ENCODE data around the gene PTPMT1. TPM values are rescaled to one million over a fixed set of nuclear protein-coding genes. Genes with fewer than 3 reads are reported as not detected.
"Not testable (repeated sequence)": the region's sequence is repeated elsewhere in the genome, so short reads cannot be mapped to it uniquely, and the experiment has no call there.

Gene PTPMT1
- total RNA-seq, 1 donor from 2014 or later = 26.9 TPM

GRCh38 chr11:47550288-47551047 lies 14.9 kb upstream of the PTPMT1 start:
- no peak for DNase-seq

- DNase-seq = no peak
Observed at GRCh38 chr11:47551086-47551485, 14.3 kb upstream of the PTPMT1 start.

- no peak for DNase-seq
Observed at GRCh38 chr11:47552056-47552565, 13.3 kb upstream of the PTPMT1 start.

- peak; percentile 88 for DNase-seq
Observed at GRCh38 chr11:47552566-47553405, 12.6 kb upstream of the PTPMT1 start, which contains the start of gene CELF1. Gene CELF1, minus strand, starts transcription at chr11:47553132. Its CDS starts 53,609 bp downstream, at chr11:47499523.

GRCh38 chr11:47553406-47553743 lies 12.0 kb upstream of the PTPMT1 start:
- peak; percentile 80 for DNase-seq

GRCh38 chr11:47557004-47557403 lies 8.4 kb upstream of the PTPMT1 start:
- DNase-seq = not testable (repeated sequence)

- no peak for DNase-seq
Observed at GRCh38 chr11:47558695-47559094, 6.7 kb upstream of the PTPMT1 start.

GRCh38 chr11:47560426-47560825 lies 5.0 kb upstream of the PTPMT1 start:
- DNase-seq = no peak

- DNase-seq = not testable (repeated sequence)
Observed at GRCh38 chr11:47562393-47562792, 3.0 kb upstream of the PTPMT1 start.

GRCh38 chr11:47564366-47564765 lies 1.0 kb upstream of the PTPMT1 start:
- not testable (repeated sequence) for DNase-seq

- DNase-seq = no peak
Observed at GRCh38 chr11:47564933-47565339, 463 bp upstream of the PTPMT1 start.

- no peak for DNase-seq
Observed at GRCh38 chr11:47566149-47566698, 825 bp downstream of the PTPMT1 start.

- DNase-seq = no peak
Observed at GRCh38 chr11:47569646-47570045, 4.2 kb downstream of the PTPMT1 start.

- DNase-seq = no peak
Observed at GRCh38 chr11:47570651-47571356, 5.4 kb downstream of the PTPMT1 start.

GRCh38 chr11:47571357-47571729 lies 5.9 kb downstream of the PTPMT1 start:
- no peak for DNase-seq

GRCh38 chr11:47571895-47572294 lies 6.5 kb downstream of the PTPMT1 start:
- no peak for DNase-seq

GRCh38 chr11:47572715-47573255 lies 7.4 kb downstream of the PTPMT1 start:
- no peak for DNase-seq

- DNase-seq = no peak
Observed at GRCh38 chr11:47573321-47573720, 7.9 kb downstream of the PTPMT1 start.

GRCh38 chr11:47577460-47578041 lies 12.2 kb downstream of the PTPMT1 start:
- DNase-seq = no peak

- DNase-seq = peak; percentile 96
Observed at GRCh38 chr11:47578524-47579494, 13.4 kb downstream of the PTPMT1 start, which contains the start of the genes KBTBD4 and NDUFS3. Gene KBTBD4, minus strand, starts transcription at chr11:47578970. Its CDS starts 19 bp downstream, at chr11:47578951. Gene NDUFS3, plus strand, starts transcription at chr11:47579074. Its CDS starts 18 bp downstream, at chr11:47579092.

Data from skin of body (tissue), 2 donors.